Central memory CD8-positive, alpha-beta T cell (primary cell): ENCODE measurements around the gene WAPL.

Experiments
- ATAC-seq: fragments of 150-1000 bp; cut with Tn5 transposase; replicated peaks from 2 replicates; pipeline ENCODE4 v1.10.0; 2022; ENCODE audit warnings: mild to moderate bottlenecking, moderate FRiP score, moderate number of reproducible peaks; ENCODE audit not compliant: poor library complexity, severe bottlenecking; ENCODE audit errors: extremely low read depth
- DNase-seq, 2 donors: peaks; one replicate each; pipeline ENCODE4 v3.0.0; 2021; ENCODE audit warnings: low spot score in 2 of 2
- H3K27ac Mint-ChIP-seq: one replicate; pipeline ENCODE4 v1.8.0; 2022; ENCODE audit warnings: low read depth, mild to moderate bottlenecking, moderate library complexity, mixed read lengths
- H3K27me3 Mint-ChIP-seq: one replicate; pipeline ENCODE4 v1.8.0; 2022; ENCODE audit warnings: mixed read lengths
- H3K36me3 Mint-ChIP-seq: one replicate; pipeline ENCODE4 v1.8.0; 2022; ENCODE audit warnings: mild to moderate bottlenecking, moderate library complexity, mixed read lengths; ENCODE audit not compliant: insufficient read depth
- H3K4me1 Mint-ChIP-seq: one replicate; pipeline ENCODE4 v1.8.0; 2022; ENCODE audit warnings: mixed read lengths
- H3K4me3 Mint-ChIP-seq: one replicate; pipeline ENCODE4 v1.8.0; 2022; ENCODE audit warnings: mild to moderate bottlenecking, moderate library complexity, mixed read lengths
- H3K9me3 Mint-ChIP-seq: one replicate; pipeline ENCODE4 v1.8.0; 2022; ENCODE audit warnings: mixed read lengths

The WAPL gene

GRCh38 chr10:86489960-86490612 is 31.5 kb downstream of the WAPL start:
- no peaks in the 10 kb centered on the region for H3K27me3 Mint-ChIP-seq
- no peak for ATAC-seq
- no peak for DNase-seq
- no peak overlapping the region for H3K27ac Mint-ChIP-seq
- H3K9me3 Mint-ChIP-seq: no peaks in the 10 kb centered on the region
- H3K4me3 Mint-ChIP-seq: no peak overlapping the region
- H3K4me1 Mint-ChIP-seq: peaks cover 26% of the 10 kb centered on the region
- H3K36me3 Mint-ChIP-seq: peaks cover 28% of the 10 kb centered on the region

- no peaks in the 10 kb centered on the region for H3K9me3 Mint-ChIP-seq
- H3K27ac Mint-ChIP-seq: no peak overlapping the region
- H3K36me3 Mint-ChIP-seq: peaks cover 32% of the 10 kb centered on the region
- no peak for ATAC-seq
- DNase-seq: no peak
- peaks cover 22% of the 10 kb centered on the region for H3K4me1 Mint-ChIP-seq
- no peaks in the 10 kb centered on the region for H3K27me3 Mint-ChIP-seq
- H3K4me3 Mint-ChIP-seq: no peak overlapping the region
Observed at GRCh38 chr10:86489071-86489810, 32.4 kb downstream of the WAPL start.

GRCh38 chr10:86486856-86487255 is 34.7 kb downstream of the WAPL start:
- no peak overlapping the region for H3K4me3 Mint-ChIP-seq
- ATAC-seq (no peak), DNase-seq (no peak)
- H3K9me3 Mint-ChIP-seq: no peaks in the 10 kb centered on the region
- peaks cover 34% of the 10 kb centered on the region for H3K36me3 Mint-ChIP-seq
- H3K4me1 Mint-ChIP-seq: peaks cover 18% of the 10 kb centered on the region
- no peak overlapping the region for H3K27ac Mint-ChIP-seq
- H3K27me3 Mint-ChIP-seq: no peaks in the 10 kb centered on the region

- Mint-ChIP-seq H3K4me1 (peaks cover 22% of the 10 kb centered on the region), H3K9me3 (no peaks in the 10 kb centered on the region), H3K4me3 (no peak overlapping the region), H3K36me3 (peaks cover 25% of the 10 kb centered on the region), H3K27me3 (no peaks in the 10 kb centered on the region), H3K27ac (no peak overlapping the region)
- no peak for DNase-seq
- no peak for ATAC-seq
Observed at GRCh38 chr10:86483664-86484063, 37.9 kb downstream of the WAPL start.

- Mint-ChIP-seq H3K9me3 (no peaks in the 10 kb centered on the region), H3K4me3 (no peak overlapping the region), H3K27me3 (no peaks in the 10 kb centered on the region), H3K4me1 (peaks cover 16% of the 10 kb centered on the region), H3K27ac (no peak overlapping the region), H3K36me3 (peaks cover 28% of the 10 kb centered on the region)
- ATAC-seq (no peak), DNase-seq (no peak)
Observed at GRCh38 chr10:86481761-86482160, 39.8 kb downstream of the WAPL start.

- DNase-seq: no peak
- Mint-ChIP-seq H3K9me3 (no peaks in the 10 kb centered on the region), H3K4me1 (peaks cover 8% of the 10 kb centered on the region), H3K4me3 (no peak overlapping the region), H3K36me3 (peaks cover 28% of the 10 kb centered on the region), H3K27ac (no peak overlapping the region), H3K27me3 (no peaks in the 10 kb centered on the region)
- ATAC-seq: no peak
Observed at GRCh38 chr10:86480571-86480970, 41.0 kb downstream of the WAPL start.

- Mint-ChIP-seq H3K36me3 (peaks cover 50% of the 10 kb centered on the region), H3K4me3 (no peak overlapping the region), H3K27me3 (no peaks in the 10 kb centered on the region), H3K4me1 (peaks cover 5% of the 10 kb centered on the region), H3K9me3 (no peaks in the 10 kb centered on the region), H3K27ac (no peak overlapping the region)
- no peak for ATAC-seq
- DNase-seq: no peak
Observed at GRCh38 chr10:86472061-86472460, 49.5 kb downstream of the WAPL start.

- H3K36me3 Mint-ChIP-seq: peaks cover 55% of the 10 kb centered on the region
- DNase-seq (no peak), ATAC-seq (no peak)
- no peak overlapping the region for H3K4me3 Mint-ChIP-seq
- no peaks in the 10 kb centered on the region for H3K4me1 Mint-ChIP-seq
- H3K9me3 Mint-ChIP-seq: no peaks in the 10 kb centered on the region
- H3K27me3 Mint-ChIP-seq: no peaks in the 10 kb centered on the region
- no peak overlapping the region for H3K27ac Mint-ChIP-seq
Observed at GRCh38 chr10:86461963-86462804, 59.4 kb downstream of the WAPL start.

- no peaks in the 10 kb centered on the region for H3K9me3 Mint-ChIP-seq
- H3K27me3 Mint-ChIP-seq: no peaks in the 10 kb centered on the region
- H3K36me3 Mint-ChIP-seq: peaks cover 67% of the 10 kb centered on the region
- H3K4me3 Mint-ChIP-seq: no peak overlapping the region
- DNase-seq (no peak), ATAC-seq (no peak)
- H3K4me1 Mint-ChIP-seq: peaks cover 11% of the 10 kb centered on the region
- H3K27ac Mint-ChIP-seq: no peak overlapping the region
Observed at GRCh38 chr10:86451604-86451960, 70.0 kb downstream of the WAPL start.

GRCh38 chr10:86450806-86451603 is 70.6 kb downstream of the WAPL start:
- no peak for DNase-seq
- Mint-ChIP-seq H3K27ac (no peak overlapping the region), H3K4me1 (peaks cover 15% of the 10 kb centered on the region), H3K9me3 (no peaks in the 10 kb centered on the region), H3K4me3 (no peak overlapping the region), H3K27me3 (no peaks in the 10 kb centered on the region), H3K36me3 (peaks cover 67% of the 10 kb centered on the region)
- ATAC-seq: no peak

- DNase-seq (no peak), ATAC-seq (no peak)
- peaks cover 70% of the 10 kb centered on the region for H3K36me3 Mint-ChIP-seq
- no peak overlapping the region for H3K27ac Mint-ChIP-seq
- H3K4me3 Mint-ChIP-seq: no peak overlapping the region
- no peaks in the 10 kb centered on the region for H3K9me3 Mint-ChIP-seq
- H3K27me3 Mint-ChIP-seq: no peaks in the 10 kb centered on the region
- H3K4me1 Mint-ChIP-seq: peaks cover 15% of the 10 kb centered on the region
Observed at GRCh38 chr10:86449926-86450558, 71.5 kb downstream of the WAPL start.

- no peaks in the 10 kb centered on the region for H3K9me3 Mint-ChIP-seq
- no peak overlapping the region for H3K4me3 Mint-ChIP-seq
- H3K4me1 Mint-ChIP-seq: peaks cover 15% of the 10 kb centered on the region
- no peaks in the 10 kb centered on the region for H3K27me3 Mint-ChIP-seq
- ATAC-seq (no peak), DNase-seq (no peak)
- peaks cover 78% of the 10 kb centered on the region for H3K36me3 Mint-ChIP-seq
- H3K27ac Mint-ChIP-seq: peak overlapping the region; percentile 71
Observed at GRCh38 chr10:86447432-86447831, 74.2 kb downstream of the WAPL start.
